Stomach (tissue), 4 donors: Measurements from ENCODE around the gene DNAH10.

Experiments used
- CTCF ChIP-seq, 7 experiments: fragments of 450-650 bp in 4 of 7; fragments of 200-600 bp in 3 of 7; sonication (generic) in 3 of 7; IDR thresholded peaks; one replicate each; pipeline ENCODE4 v1.5.1; 2016 to 2019; ENCODE audit warnings: antibody characterized with exemption in 7 of 7, control low read depth in 2 of 7, mild to moderate bottlenecking in 1 of 7
- POLR2A ChIP-seq, 4 donors: fragments of 450-650 bp; IDR thresholded peaks; one replicate each; pipeline ENCODE4 v1.6.1; 2016; ENCODE audit warnings: antibody characterized with exemption in 4 of 4, control low read depth in 2 of 4, mild to moderate bottlenecking in 1 of 4, moderate library complexity in 1 of 4

- TF ChIP-seq POLR2A (IDR thresholded peaks at IDR 0.05) = no peak
- no peak for TF ChIP-seq CTCF (IDR thresholded peaks at IDR 0.05)
Observed at GRCh38 chr12:123931686-123932321, 169.7 kb downstream of the DNAH10 start.
